GM18505 (cell line): ENCODE data around the gene TRIP10.
"Not testable (repeated sequence)": the region's sequence is repeated elsewhere in the genome, so short reads cannot be mapped to it uniquely, and the experiment has no call there.

Source experiments
- ATAC-seq: cut with Tn5 transposase; IDR thresholded peaks from one replicate; pipeline ENCODE4 v1.9.1; 2021; ENCODE audit not compliant: unreplicated experiment
- POLR2A ChIP-seq: IDR thresholded peaks from 4 replicates; pipeline ENCODE4 v1.6.1; 2011; ENCODE audit warnings: borderline replicate concordance; ENCODE audit not compliant: insufficient read depth, insufficient read length; ENCODE audit errors: extremely low read depth

The TRIP10 gene

GRCh38 chr19:6737284-6737872 is 2.1 kb upstream of the TRIP10 start, which contains the start of gene GPR108:
TSS of gene GPR108 (minus strand) at chr19:6737580. CDS start at chr19:6737576, 4 bp downstream.
- peak; percentile 56 for TF ChIP-seq POLR2A
- peak; percentile 51 for ATAC-seq

GRCh38 chr19:6737873-6738786 is 1.4 kb upstream of the TRIP10 start:
- no peak for ATAC-seq
- TF ChIP-seq POLR2A = peak; percentile 23

- TF ChIP-seq POLR2A = no peak
- ATAC-seq = no peak
These were observed 592 bp upstream of the TRIP10 start for GRCh38 chr19:6738787-6739389.

DNA sequence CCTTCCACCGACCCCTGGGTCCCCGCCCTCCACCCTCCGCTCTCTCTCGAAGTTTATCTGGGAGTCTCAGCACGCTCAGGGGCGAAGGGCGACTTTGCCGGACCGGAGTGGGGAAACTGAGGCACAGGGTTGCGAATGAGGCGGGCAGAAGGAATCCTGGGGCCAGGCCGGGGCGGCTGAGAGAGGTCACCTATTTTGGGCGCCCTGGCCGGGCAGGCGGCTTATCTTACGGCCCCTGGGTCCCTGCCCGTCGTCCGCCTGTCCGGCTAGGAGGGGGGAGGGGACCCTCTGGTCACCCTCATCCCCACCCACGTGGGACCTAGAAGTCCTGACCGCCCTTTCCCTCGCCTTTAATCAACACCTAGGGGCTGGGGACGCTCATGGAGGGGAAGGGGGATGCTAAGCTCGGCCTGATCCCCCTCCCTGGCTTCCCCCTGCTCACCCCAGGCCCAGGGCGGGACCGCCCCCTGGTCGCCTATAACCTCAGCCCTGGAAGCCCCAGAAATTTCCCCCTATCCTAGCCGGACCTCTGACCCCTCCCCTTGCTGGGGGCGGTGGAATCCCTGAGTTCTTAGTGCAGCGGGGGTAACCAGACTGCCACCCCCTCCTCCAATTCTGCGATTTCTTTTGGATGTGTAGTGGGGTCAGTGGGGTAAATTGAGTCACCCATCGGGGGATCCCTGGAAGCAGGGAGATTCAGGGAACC is 556 bp downstream of the TRIP10 start:
- no peak for TF ChIP-seq POLR2A
- ATAC-seq = no peak

- TF ChIP-seq POLR2A = peak; percentile 22
- ATAC-seq = no peak
These were observed 1.3 kb downstream of the TRIP10 start for GRCh38 chr19:6740589-6741343.

DNA sequence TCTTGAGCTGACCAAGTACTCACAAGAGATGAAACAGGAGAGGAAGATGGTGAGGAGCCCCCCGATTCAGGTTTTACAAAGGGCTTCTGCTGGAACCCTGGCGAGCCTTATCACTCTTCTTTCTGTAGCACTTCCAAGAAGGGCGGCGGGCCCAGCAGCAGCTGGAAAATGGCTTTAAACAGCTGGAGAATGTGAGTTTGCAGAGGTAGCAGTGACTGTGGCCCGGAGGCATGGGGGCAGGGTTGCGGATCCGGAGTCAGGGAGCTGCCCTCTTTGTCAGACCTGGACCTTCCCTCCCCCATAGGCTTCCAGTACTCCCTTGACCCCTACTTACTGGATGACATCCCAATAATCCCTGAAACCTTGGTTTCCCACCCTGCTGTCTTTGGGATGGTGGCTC is 3.6 kb downstream of the TRIP10 start:
- no peak for TF ChIP-seq POLR2A

GRCh38 chr19:6743714-6744380 is 4.4 kb downstream of the TRIP10 start:
- no peak for ATAC-seq
- TF ChIP-seq POLR2A = no peak

More for the DNA sequence above, 3.6 kb downstream of the TRIP10 start:
- no peak for ATAC-seq

DNA sequence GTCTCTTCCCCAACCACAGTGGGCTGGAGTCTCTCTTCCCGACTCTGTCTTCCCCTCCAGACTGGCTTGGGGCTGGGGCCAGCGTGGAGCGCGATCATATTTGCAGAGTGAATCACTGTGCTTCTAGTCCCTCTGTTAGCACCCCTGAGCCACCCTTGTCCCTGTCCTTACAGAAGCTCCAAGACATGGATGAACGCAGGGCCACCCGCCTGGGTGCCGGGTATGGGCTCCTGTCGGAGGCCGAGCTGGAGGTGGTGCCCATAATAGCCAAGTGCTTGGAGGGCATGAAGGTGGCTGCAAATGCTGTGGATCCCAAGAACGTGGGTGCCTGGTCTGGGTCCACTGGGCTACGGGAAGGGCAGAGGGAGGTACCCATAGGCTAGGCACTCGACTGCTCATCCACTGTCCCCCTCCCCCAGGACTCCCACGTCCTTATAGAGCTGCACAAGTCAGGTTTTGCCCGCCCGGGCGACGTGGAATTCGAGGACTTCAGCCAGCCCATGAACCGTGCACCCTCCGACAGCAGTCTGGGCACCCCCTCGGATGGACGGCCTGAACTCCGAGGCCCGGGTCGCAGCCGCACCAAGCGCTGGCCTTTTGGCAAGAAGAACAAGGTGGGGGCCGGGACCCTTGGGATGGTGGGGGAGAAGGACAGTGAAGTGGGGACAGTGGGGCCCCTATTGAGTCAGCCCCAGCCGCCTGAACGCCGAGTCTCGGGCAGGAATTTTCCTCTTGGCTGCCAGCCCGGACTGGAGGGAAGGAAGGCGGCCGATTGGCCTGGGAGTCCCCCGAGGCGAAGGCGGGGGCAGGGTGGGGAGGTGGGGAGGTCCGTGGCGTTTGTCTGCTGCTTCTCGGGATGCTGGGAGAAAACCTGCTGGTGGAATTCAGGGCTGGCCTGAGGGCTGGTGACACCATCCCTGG is 5.2 kb downstream of the TRIP10 start:
- no peak for TF ChIP-seq POLR2A
- ATAC-seq = no peak

DNA sequence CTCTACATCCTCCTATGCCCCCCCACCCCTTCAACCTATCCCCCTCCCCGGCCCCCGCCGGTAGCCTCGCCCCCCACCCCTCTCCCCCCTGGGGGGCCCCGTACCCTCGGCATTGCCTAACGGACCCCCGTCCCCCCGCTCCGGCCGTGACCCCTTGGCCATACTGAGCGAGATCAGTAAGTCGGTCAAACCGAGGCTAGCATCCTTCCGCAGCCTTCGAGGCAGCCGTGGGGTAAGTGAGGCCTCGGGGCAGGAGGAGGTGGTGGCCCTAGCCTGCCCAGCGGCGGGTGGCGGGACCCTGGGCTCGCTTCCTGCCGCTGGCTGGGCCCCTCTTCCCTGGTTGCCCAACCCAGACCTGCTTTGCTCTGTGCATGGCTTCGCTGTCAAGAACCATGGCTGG is 6.5 kb downstream of the TRIP10 start:
- TF ChIP-seq POLR2A = no peak
- ATAC-seq = no peak

DNA sequence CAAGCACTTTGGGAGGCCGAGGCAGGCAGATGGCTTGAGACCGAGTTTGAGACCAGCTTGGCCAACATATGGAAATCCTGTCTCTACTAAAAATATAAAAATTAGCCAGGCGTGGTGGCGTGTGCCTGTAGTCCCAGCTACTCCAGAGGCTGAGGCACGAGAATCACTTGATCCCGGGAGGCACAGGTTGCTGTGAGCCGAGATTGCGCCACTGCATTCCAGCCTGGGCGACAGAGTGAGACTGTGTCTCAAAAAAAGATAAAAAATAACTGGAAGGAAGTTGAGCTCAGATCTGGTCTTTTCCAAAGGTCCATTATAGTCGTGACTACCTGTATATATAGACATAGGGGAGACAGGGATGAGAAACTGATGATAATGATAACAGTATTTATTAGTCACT is 9.1 kb downstream of the TRIP10 start:
- not testable (repeated sequence) for ATAC-seq

GRCh38 chr19:6750062-6750461 is 10.6 kb downstream of the TRIP10 start:
- no peak for ATAC-seq
- no peak for TF ChIP-seq POLR2A
